NCI-H345 treated with DMSO at 0.1 percent for 48 hours (cell line): Measurements from ENCODE around the gene CES3.

Source experiments
- DNase-seq: peaks from one replicate; lab custom pipeline; 2025; ENCODE audit not compliant: unreplicated experiment; lab: John Stamatoyannopoulos, UW

CES3 gene

DNA sequence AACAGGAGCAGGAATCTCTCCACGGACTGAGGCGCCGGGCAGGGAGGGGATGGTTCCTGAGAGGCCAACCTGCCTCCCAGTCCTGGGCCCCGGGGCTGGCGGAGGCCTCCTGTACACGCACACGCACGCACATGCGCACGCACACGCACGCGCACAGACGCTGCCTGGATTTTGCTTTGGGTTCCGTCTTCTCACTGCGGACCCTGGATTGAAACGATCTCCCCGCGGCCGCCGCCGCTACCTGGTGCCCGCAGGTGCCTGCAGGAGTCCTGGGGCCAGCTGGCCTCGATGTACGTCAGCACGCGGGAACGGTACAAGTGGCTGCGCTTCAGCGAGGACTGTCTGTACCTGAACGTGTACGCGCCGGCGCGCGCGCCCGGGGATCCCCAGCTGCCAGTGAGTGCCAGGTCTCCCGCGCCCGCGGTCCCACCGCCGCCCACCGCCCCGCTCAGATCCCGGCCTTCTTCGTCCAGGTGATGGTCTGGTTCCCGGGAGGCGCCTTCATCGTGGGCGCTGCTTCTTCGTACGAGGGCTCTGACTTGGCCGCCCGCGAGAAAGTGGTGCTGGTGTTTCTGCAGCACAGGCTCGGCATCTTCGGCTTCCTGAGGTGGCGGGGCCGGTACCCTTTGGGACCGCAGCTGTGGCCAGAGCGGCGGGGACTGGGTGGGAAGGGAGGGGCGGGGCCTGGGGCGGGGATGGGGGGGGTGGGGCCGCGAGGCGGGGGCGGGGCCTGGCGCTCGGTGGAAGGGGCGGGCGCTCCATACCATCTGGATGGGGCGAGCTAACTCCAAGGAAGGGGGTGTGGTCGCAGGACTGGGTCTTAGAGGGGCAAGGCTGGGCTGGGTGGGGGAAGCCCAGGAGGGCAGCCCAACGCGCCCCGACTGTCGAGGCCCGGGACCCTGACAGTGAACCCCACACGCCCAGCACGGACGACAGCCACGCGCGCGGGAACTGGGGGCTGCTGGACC is 39.6 kb downstream of the CES3 start:
- DNase-seq = peak; percentile 16

DNA sequence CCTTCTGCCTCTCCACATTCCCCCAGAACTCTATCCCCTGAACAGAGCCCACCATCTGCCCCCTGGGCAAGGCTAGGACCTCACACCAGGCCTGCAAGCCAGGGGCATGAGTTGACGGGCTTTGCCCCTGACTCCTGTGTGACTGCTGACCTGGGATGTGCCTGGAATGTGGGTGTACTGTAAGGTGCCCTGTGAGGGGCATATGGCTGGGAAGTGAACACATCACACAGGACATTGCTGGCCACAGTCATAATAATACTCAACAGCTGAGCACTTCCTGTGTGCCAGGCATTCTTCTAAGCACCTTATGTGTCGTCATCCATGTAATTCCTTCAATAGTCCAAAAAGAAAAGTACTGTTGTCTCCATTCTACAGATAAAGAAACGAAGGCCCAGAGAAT is 40.7 kb downstream of the CES3 start:
- DNase-seq = no peak

DNA sequence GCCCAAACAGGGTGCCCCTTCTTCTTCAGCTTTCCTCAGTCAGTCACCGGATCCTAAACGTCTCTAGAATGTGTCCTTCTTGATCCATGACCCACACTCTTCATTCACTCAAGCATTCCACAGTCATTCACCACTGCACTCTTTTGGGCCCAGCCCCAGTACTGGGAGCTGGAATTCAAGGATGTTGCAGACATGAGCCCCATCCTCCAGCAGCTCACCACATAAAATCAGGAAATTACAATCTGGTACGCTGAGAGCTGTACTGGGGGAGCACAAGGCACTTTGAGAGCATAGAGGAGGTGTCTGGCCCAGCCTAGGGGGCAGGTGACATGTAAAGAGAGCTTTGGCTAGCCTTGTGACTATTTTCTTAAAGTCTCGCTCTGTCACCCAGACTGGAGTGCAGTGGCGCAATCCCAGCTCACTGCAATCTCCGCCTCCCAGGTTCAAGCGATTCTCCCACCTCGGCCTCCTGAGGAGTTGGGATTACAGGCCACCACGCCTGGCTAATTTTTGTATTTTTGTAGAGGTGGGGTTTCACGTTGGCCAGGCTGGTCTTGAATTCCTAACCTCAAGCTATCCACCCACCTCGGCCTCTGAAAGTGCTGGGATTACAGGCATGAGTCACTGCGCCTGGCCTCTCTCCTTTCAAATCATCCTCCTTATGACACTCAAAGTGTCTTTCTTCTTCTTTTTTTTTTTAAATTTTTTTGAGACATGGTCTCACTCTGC is 46.0 kb downstream of the CES3 start:
- no peak for DNase-seq

DNA sequence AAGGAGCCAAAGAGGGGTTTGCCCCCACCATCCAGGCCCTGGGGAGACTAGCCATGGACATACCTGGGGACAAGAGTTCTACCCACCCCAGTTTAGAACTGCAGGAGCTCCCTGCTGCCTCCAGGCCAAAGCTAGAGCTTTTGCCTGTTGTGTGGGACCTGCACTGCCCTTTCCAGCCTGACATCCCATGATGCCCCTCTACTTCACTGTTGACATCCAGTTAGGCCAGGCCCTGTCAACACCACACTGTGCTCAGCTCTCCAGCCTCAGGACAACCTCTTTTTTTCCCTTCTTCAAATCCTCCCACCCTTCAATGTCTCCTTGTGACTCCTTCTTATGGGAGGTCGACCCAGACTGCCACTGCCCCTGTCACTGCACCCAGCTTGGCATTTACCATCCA is 48.1 kb downstream of the CES3 start:
- DNase-seq = no peak

DNA sequence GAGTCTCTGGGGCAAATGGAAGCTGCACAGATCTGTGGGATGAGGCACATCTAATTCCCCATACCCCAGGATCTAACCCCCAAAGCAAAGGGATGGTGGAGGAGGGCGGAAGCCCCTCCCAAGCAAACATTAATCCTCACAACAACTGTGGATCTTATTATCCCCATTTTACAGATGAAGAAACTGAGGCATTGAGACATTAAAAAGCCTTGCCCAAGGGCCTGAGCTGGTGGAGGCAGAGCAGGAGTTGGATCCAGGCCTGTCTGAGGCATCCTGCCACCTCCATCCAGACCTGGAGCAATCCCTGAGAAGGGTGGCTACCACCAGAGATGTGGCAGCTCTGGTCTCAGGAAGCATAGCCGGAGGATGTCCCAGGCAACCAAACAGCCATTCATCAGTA is 50.2 kb downstream of the CES3 start:
- DNase-seq = no peak

DNA sequence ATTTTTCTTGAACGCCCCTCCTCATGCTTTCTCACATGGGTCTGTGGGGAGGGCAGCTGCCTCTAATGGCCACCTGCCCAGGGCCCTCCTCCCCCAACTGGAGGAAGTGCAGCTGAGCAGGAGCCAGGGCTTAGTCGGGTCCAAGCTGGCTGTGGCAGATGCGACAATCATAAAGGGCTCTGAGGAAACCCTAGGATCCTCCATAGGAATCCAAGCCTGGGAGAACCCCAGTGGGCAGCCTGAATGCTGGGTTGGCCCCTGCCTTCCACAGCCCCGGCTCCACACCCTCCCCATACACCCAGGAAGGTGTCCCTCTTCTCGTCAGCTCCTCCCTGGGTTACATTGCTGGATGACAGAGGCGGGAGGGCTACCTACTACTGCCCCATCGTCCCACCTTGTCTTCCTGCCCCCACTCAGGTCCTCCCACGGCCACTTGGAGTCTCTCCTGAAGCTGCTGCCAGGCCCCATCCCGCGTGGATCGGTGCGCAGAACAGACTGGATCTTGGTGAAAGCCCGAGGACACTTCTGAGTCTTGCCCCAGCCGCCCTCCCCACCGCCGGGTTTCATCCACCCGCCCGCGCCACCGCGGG is 52.3 kb downstream of the CES3 start:
- DNase-seq = no peak

DNA sequence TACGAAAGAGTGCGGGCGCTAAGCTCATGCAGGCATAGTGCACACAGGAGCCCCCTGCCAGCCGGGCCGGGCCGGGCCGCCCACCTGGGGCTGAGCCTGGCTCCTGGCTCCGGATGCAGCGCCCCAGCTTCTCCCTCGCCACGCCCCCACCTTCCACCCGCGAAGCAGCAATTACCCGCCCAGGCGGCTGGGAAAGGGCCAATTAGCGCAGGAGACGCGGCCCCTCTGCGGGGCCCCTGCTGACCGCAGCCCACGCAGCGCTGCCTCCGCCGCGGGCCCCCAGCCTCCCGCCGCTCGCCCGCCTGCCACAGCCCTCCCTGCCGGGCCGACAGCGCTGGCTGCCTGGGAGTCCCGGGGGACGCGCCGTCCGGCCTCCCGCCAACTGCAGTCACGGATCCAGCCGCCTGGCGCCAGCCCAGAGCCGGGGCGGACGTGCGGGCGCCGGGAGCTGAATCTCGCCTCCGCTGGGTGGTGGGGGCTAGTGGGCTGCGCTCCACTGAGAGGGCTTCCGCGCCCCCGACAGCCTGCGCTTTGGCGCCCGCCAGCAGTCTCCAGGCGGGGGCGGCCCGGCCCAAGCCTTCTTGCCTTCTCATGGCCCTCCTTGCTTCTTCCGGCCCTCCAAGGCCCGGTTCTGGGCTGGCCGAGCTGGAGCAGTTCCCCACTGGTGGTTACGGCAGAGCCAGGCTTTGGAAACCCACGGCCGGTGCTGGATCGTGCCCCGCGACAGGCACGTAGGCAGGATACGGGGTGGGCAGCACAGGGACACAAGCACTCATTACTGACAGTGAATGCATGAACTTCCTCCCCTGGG is 53.0 kb downstream of the CES3 start:
- DNase-seq = no peak

DNA sequence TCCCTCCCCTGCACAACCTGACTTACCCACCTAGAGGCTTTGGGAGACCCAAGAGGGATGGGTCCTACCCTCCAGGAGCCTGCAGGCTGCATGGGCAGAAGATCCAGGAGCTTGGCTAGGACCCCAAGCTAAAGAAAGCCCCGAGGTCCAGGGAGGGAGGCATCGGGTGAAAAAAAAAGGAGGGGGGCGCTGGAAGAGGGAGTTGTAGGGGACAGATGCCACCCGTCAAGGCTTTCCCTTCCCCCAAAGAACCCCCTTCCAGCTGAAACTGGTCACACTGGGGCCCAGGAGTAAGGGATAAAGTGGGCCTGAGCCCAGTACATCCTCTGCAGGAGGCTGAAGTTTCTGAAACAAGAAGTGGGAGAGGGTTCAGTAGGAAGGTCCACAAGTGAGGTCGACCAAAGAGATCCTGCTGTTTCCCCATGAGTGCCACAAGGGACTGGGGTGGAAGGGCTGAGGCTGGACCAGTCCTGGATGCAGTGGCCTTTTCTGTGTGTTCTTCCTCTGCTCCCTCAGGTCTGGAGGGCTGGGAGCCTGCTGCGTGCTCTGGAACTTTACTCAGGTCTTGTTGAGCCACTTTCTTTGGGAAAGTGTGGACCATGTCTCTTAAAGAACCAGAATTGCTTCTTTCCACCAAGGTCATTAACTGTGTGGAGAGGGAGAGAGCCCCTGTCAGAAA is 53.7 kb downstream of the CES3 start:
- no peak for DNase-seq

DNA sequence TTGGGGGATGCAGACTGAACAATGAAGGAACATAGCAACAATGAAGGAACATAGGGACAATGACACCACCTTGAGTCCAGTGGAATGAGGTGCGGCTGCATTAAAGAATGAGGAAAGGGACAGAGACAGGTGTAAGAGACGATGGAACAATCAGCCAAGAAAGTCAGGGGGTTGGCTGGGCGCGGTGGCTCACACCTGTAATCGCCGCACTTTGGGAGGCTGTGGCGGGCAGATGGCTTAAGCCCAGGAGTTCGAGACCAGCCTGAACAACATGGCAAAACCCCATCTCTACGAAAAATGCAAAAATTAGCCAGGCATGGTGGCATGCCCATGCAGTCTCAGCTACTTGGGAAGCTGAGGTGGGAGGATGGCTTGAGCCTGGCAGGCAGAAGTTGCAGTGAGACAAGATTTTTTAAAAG is 54.3 kb downstream of the CES3 start:
- no peak for DNase-seq

DNA sequence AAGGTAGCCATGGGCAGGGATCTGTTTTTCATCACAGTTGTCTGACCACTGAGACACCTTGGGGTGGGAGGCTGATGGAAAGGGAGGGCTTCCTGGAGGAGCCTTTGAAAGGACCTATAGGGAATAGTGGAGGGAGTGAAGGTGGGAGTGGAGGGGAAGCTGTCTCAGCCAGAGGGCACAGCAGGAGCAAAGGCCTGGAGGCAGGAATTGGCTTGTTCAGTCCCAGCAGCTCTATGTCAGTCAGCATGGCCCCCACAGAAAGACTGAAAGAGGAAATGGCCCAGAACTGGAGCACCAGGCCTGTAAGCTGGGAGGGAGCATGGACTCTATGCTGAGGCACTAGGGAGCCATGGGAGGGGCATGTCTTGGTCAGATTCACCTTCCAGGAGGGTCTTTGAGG is 55.1 kb downstream of the CES3 start:
- DNase-seq = no peak

DNA sequence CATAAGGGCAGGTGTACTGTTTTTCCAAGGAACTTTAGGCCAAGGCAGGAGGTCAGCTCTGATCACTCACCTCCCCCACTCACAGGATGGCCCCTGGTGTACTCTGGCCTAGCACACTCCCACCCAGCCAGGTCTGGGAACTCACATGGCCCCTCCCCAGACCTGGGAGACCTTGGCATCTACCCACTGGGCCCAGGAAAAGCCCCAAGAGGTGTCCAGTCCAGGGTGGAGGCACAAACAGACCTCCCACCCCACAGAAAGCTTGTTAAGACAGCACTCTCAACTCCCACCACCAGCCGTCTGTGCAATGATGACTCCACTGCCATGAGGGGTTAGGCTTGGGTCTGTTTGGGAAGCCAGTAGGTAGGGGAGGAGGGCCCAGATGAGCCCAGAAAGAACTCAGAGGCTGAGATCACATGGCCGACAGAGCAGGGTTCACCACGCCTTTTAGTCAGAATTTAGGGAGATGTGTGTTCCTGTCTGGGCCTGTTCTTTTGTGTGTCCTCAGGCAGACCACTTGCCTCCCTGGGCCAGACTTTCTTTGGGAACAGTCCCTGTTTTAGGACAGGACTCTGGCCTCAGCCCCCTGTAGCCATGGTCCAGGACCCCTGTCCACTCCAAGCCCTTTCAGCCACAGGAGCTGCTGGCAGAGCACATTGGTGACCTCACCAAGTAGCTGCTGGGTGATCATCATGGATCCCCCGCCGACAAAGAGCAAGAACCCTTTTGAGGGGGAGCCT is 55.8 kb downstream of the CES3 start:
- DNase-seq = no peak

DNA sequence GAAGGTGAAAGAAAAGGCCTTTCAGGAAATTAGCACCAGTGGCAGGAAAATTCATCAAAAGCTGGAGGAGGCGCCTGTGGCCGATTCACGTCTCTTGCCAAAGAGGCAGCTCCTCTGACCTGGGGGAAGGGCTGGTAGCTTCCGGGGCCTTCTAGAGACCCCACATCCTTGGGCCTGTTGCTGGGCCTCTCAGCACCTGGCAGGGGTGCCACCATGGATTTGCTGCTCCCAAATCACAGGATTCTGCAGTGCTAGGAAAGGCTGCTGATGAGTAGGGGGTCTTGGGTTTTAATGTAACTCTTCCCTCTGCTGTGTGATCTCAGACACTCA is 56.3 kb downstream of the CES3 start:
- no peak for DNase-seq

DNA sequence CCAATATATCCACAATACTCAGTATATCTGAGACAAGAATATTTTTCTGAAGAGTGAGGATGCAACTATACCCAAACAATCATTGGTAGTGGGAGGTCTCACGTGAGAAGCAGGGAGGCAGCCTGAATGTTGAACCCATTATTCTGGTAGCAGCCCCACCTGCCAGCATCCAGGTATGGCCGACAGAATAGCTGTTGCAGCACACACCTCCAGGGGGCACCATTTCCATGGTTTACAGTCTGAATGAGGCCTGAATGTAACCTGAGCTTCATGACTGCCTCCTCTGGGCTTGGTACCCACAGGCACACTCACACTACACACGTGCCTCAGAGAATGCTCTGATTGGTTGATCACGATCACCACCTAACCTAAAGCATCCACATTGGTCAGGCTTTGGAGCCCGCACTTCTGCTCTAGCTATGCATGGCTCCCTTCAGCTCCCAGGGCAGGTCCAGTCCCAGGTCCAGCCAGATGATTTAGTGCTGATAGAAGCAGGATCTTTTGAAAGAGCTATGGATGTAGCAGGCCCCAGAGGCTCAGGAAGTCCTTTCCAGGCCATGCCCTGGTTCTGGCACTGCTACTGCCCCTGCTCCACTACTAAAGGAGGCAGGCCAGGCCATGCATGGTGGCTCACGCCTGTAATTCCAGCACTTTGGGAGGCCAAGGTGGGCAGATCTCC is 56.9 kb downstream of the CES3 start:
- DNase-seq = peak; percentile 67

DNA sequence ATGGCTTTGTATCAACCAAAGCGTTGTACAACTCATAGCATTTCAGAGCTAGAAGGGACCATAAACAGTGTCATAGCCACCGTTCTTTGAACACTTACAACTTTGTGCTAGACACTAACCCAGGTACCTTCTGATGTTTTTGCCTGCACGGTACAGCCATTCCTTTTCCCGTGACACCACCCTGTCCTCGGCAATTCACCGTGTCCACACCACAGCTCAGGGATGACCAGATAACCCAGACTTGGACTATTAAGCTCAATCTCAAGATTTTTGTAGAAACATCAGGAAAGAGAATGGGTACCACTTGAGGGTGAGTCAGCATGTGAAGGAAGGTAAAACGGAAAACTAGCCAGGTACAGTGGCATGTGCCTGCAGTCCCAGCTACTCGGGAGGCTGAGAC is 58.1 kb downstream of the CES3 start:
- DNase-seq = no peak

DNA sequence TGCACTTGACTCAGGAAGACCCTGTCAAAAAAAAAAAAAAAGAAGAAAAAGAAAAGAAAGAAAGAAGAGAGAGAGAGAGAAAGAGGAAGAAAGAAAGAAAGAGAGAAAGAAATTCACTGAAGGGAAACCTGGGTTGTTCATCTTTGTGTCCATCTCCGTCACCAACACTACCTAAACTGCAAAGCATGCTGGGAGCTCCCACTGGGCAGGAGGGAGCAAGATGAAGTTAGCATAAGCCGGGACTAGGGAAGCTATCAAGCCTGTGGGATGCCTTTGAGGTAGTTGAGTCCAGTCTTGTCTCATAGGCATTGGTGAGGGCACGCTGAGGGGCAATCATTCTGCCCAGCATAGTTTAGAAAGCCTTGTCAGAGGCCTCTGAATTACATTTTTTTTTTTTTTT is 60.3 kb downstream of the CES3 start:
- DNase-seq = no peak

DNA sequence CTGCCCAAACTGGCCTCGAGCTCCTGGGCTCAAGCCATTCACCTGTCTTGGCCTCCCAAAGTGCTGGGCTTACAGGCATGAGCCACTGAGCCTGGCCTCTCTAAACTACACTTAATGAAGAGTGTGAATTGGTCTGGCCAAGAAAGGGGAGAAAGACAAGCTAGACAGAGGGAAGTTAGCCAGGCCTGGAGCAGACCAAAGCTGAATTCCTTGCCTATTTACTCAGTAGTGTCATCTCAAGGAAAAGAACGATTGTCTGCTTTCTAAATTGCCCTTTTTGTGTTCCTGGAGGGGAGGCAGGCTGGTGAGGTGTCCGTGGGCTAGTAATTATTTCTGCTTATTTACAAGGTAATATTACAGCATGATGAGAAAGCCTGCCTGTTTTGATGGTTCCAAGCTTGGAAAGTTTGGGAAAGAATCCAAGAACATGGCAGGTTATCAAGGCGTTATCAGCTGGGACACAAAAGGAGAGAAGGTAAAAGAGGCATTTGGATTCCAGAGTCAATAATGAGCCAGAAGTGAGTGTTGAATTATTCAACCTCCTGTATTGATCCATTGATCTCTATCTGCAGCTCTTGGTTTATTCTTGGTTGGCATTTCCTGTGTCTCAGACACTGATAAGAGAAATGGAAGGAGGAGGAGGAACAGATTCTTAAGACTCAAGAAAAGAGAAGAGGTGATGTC is 61.6 kb downstream of the CES3 start:
- no peak for DNase-seq

DNA sequence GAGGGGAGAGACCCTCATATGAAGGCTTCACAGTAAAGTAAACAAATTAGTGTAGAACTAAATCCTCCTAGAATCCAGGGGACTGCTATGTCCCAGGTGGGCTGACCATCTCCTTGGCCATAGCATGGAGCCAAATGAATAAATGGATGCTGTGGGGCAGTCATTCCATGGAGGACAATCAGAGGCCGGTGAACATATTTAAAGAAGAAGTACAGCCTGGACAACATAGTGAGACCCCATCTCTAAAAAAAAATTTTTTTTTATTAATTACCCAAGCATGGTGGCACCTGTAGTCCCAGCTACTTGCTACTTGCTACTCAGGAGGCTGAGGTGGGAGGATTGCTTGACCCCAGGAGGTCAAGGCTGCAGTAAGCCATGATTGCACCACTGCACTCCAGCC is 62.6 kb downstream of the CES3 start:
- DNase-seq = no peak
